Type B pancreatic cell (in vitro differentiated cells): Measurements from ENCODE around the gene CCDC74B. TPM values are rescaled to one million over a fixed set of nuclear protein-coding genes. Genes with fewer than 3 reads are reported as not detected.
"Not testable (repeated sequence)": the region's sequence is repeated elsewhere in the genome, so short reads cannot be mapped to it uniquely, and the experiment has no call there.

ENCODE experiments used
- DNase-seq: peaks from one replicate; pipeline ENCODE4 v3.0.0; 2021; ENCODE audit warnings: mixed read lengths; ENCODE audit not compliant: unreplicated experiment; ENCODE audit errors: extremely low spot score
- H3K27ac Mint-ChIP-seq: 2 replicates; pipeline ENCODE4 v1.8.0; 2021; ENCODE audit warnings: mild to moderate bottlenecking, mixed read lengths
- H3K27me3 Mint-ChIP-seq: 2 replicates; pipeline ENCODE4 v1.8.0; 2021; ENCODE audit warnings: mixed read lengths
- H3K36me3 Mint-ChIP-seq: 2 replicates; pipeline ENCODE4 v1.8.0; 2021; ENCODE audit warnings: mixed read lengths
- H3K4me1 Mint-ChIP-seq: one replicate; pipeline ENCODE4 v1.8.0; 2021; ENCODE audit warnings: mixed read lengths; ENCODE audit not compliant: unreplicated experiment
- H3K4me3 Mint-ChIP-seq: 2 replicates; pipeline ENCODE4 v1.8.0; 2021; ENCODE audit warnings: mild to moderate bottlenecking, mixed read lengths
- H3K9me3 Mint-ChIP-seq: 2 replicates; pipeline ENCODE4 v1.8.0; 2021; ENCODE audit warnings: mixed read lengths
- CTCF ChIP-seq: fragments of 200-600 bp; sonication (generic); conservative IDR thresholded peaks from 2 replicates; pipeline ENCODE4 v1.5.0; 2021; ENCODE audit warnings: antibody characterized with exemption, mild to moderate bottlenecking
- total RNA-seq: library from RNA; stranded (reverse); gene quantifications from 2 replicates; pipeline ENCODE4 v1.2.1, GENCODE V29; 2021; ENCODE audit warnings: low replicate concordance

CCDC74B gene
- total RNA-seq, 1 donor from 2014 or later = 15.4 TPM

- no peaks in the 10 kb centered on the region for H3K9me3 Mint-ChIP-seq
- H3K36me3 Mint-ChIP-seq = no peaks in the 10 kb centered on the region
- no peak for TF ChIP-seq CTCF
- H3K27me3 Mint-ChIP-seq = no peaks in the 10 kb centered on the region
- no peak overlapping the region for H3K4me3 Mint-ChIP-seq
- no peak for DNase-seq
- H3K4me1 Mint-ChIP-seq = no peaks in the 10 kb centered on the region
- no peak overlapping the region for H3K27ac Mint-ChIP-seq
These were observed 11.7 kb upstream of the CCDC74B start for GRCh38 chr2:130156624-130157004.

GRCh38 chr2:130155956-130156623, 11.2 kb upstream of the CCDC74B start:
- not testable (repeated sequence) for DNase-seq, H3K4me3 Mint-ChIP-seq, H3K27me3 Mint-ChIP-seq, H3K36me3 Mint-ChIP-seq, H3K9me3 Mint-ChIP-seq, H3K4me1 Mint-ChIP-seq, H3K27ac Mint-ChIP-seq
- peak; percentile 69 for TF ChIP-seq CTCF

GRCh38 chr2:130154773-130155765, 10.2 kb upstream of the CCDC74B start:
- no peaks in the 10 kb centered on the region for H3K27me3 Mint-ChIP-seq
- no peaks in the 10 kb centered on the region for H3K4me1 Mint-ChIP-seq
- H3K9me3 Mint-ChIP-seq = no peaks in the 10 kb centered on the region
- no peak for DNase-seq
- H3K27ac Mint-ChIP-seq = no peak overlapping the region
- H3K36me3 Mint-ChIP-seq = no peaks in the 10 kb centered on the region
- no peak for TF ChIP-seq CTCF
- H3K4me3 Mint-ChIP-seq = no peak overlapping the region

GRCh38 chr2:130154423-130154770, 9.5 kb upstream of the CCDC74B start:
- H3K27me3 Mint-ChIP-seq, H3K27ac Mint-ChIP-seq, H3K9me3 Mint-ChIP-seq, DNase-seq, H3K36me3 Mint-ChIP-seq, H3K4me1 Mint-ChIP-seq, H3K4me3 Mint-ChIP-seq: not testable (repeated sequence)

GRCh38 chr2:130153721-130154422, 9.0 kb upstream of the CCDC74B start:
- not testable (repeated sequence) for H3K27ac Mint-ChIP-seq, H3K9me3 Mint-ChIP-seq, H3K4me1 Mint-ChIP-seq, H3K36me3 Mint-ChIP-seq, DNase-seq, H3K4me3 Mint-ChIP-seq, H3K27me3 Mint-ChIP-seq

- Mint-ChIP-seq H3K27ac (no peak overlapping the region), H3K9me3 (no peaks in the 10 kb centered on the region), H3K4me3 (no peak overlapping the region), H3K27me3 (no peaks in the 10 kb centered on the region), H3K36me3 (no peaks in the 10 kb centered on the region), H3K4me1 (no peaks in the 10 kb centered on the region)
- no peak for TF ChIP-seq CTCF
- no peak for DNase-seq
These were observed 8.1 kb upstream of the CCDC74B start for GRCh38 chr2:130152816-130153595.

- not testable (repeated sequence) for H3K27ac Mint-ChIP-seq, H3K27me3 Mint-ChIP-seq, H3K4me3 Mint-ChIP-seq, H3K4me1 Mint-ChIP-seq, DNase-seq, H3K9me3 Mint-ChIP-seq, H3K36me3 Mint-ChIP-seq
These were observed 7.4 kb upstream of the CCDC74B start for GRCh38 chr2:130152136-130152815.

GRCh38 chr2:130151145-130151512, 6.2 kb upstream of the CCDC74B start:
- H3K27ac Mint-ChIP-seq, DNase-seq, H3K36me3 Mint-ChIP-seq, H3K9me3 Mint-ChIP-seq, H3K4me3 Mint-ChIP-seq, H3K4me1 Mint-ChIP-seq, H3K27me3 Mint-ChIP-seq: not testable (repeated sequence)
